PFSK-1 (cell line): ENCODE data around the gene BAZ2A.

Experiments
- POLR2AphosphoS5 ChIP-seq: IDR thresholded peaks from 2 replicates; pipeline ENCODE4 v1.6.1; 2012; ENCODE audit warnings: low read depth, mild to moderate bottlenecking, control low read depth, low read length, moderate library complexity
- SIN3A ChIP-seq: IDR thresholded peaks from 2 replicates; pipeline ENCODE4 v1.6.1; 2012; ENCODE audit warnings: mild to moderate bottlenecking, low read length, moderate library complexity, borderline replicate concordance; ENCODE audit not compliant: insufficient read depth

- no peak for TF ChIP-seq POLR2AphosphoS5
- no peak for TF ChIP-seq SIN3A
These were observed 38.2 kb downstream of the BAZ2A start for GRCh38 chr12:56591961-56592360.
